IPS-NIHi7 (cell line): ENCODE data around the gene DIS3L2.
"Not testable (repeated sequence)": the region's sequence is repeated elsewhere in the genome, so short reads cannot be mapped to it uniquely, and the experiment has no call there.

ENCODE experiments used
- DNase-seq: peaks from one replicate; pipeline ENCODE4 v3.0.0; 2012; ENCODE audit warnings: mixed read lengths; ENCODE audit errors: extremely low spot score

Gene DIS3L2

GRCh38 chr2:232345251-232345650 lies 383.7 kb downstream of the DIS3L2 start:
- DNase-seq, result no peak

DNA sequence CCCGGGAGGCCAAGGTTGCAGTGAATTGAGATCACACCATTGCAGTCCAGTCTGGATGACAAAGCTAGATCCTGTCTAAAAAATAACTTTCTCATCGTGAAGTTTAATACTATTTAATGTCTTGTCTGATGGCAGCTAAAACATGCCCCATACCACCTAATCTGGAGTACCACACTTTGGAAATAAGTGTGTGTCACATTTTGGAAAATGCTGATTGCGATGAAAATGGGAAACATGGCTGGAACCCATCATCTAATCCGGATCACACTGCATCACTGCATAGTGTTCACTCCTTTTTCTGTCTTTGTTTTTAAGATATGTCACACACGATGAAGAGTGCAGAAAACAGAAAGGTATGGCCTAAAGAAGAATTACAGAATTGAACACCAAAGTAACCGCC lies 385.9 kb downstream of the DIS3L2 start:
- DNase-seq, result no peak

DNA sequence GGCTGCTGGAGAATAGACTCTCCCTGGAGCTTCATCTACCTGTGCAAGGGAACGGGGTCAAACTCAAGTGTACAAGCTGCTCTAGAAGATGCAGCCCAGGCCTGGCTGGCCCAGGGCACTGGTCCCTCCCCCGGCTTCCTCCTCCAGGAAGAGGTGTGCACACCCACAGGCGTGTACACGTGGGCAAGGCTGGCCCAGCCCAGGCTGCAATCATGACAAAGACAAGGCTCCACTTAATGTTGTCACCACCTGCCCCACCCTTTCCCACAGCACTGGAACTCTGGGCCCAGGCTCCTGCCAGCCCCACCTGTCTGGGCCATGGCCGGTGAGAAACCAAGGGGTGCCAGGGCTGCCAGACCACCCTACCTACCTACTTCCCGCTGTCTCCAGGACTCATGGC lies 387.4 kb downstream of the DIS3L2 start:
- DNase-seq, result no peak

GRCh38 chr2:232349546-232349945 lies 388.0 kb downstream of the DIS3L2 start:
- DNase-seq, result no peak

GRCh38 chr2:232349946-232350635 lies 388.6 kb downstream of the DIS3L2 start:
- no peak for DNase-seq

- no peak for DNase-seq
Measured at GRCh38 chr2:232350804-232351685, 389.5 kb downstream of the DIS3L2 start.

DNA sequence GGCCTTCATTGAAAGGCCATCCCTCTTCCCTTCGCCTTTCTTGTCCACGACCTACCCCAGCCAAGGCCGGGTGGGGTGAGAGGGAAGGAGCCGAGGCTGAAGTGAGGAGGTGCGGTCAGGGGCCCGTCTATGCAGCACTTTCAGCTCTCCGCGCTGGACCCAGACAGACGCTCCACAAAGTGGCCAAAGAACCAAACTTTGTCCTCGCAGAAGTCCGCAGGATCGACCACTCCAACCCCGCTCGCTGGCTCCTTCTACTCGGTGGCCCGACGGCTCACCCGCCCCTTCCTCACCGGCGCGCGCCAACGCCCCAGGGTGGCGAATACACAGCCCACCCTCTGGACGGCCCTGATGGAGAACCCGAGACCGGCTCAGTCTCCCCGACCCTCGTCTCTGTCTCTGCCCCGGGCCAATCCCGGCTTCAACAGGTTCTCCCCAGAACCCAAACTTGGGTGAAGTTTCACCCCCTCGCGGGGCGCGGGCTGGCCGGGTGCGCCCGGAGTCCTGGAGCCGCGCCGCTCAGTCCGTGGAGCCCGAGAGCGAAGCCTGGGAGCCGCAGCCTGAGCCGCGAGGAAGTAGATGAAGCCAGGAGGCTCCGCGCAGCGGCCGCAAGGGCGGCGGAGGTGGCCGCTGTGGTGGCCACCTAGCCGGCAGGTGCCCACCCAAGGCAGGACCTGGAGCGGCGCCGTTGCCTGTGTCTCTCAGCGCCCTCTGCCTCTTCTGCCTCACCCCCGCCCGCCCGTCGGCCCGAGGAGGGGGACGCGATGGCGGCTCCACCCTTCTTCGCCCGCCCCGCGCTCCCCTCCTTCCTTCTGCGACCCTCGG lies 390.4 kb downstream of the DIS3L2 start:
- no peak for DNase-seq

DNA sequence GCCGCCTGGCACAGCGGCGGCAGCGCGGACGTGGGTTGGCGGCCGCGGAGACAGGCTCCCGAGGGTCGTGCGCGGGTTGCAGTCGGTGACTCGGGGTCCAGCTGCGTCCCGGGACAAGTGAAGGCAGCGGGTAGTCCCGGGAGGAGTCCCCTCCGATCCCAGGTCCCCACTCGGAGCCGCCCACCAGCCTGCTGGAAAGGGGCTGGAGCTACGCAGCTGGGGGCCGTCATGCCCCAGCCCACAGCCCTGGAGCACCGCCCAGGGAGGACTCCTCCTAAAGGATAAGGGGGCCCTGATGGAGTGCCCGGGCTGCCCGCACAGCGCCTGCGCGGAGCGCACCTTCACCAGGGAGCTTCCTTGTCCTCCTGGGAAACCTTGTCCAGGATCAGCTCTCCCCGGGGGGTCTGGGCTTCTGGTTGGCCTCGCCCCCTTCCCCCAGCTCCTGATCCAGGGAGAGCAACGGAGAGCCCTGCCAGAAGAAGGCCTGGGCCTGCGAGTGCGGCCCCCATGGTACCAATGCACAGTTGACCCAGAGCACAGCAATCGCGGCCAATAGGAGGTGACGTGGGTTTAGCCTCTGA lies 391.1 kb downstream of the DIS3L2 start:
- DNase-seq, result no peak

GRCh38 chr2:232353096-232353495 lies 391.6 kb downstream of the DIS3L2 start:
- no peak for DNase-seq

DNA sequence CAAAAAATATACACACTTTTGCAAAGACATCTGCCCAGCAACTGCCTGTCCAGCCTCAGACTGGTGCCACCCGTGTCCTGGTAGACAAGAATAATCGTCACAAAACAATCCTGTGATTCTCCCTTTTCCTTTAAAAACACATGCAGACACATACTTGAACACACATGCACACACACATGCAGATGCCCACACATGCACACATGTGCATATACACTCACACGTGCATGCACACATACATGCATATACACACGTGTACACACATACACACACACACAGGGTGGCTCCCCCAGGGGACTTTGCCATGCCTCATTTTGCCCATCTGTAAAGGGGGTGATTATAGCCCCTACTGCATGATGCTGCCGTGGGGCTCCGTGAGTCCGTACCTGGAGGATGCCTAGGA lies 392.1 kb downstream of the DIS3L2 start:
- no peak for DNase-seq

DNA sequence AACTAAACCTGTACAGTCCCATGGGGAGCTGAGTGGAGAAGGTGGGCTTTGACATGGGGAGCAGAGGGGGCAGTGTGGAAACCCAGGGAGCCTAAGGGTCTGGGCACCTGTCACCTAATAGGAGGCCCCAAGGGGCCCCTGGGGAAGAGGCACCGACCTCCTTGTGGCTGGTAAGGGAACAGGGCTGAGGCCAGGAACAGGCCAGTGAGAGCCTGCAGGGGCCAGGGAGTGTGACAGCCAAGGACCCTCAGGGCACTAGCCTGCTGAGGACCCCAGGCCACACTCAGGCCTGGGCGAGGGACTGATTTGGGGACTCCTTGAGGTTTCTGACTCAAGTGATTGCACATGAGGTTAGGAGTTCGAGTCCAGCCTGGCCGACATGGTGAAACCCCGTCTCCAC lies 392.6 kb downstream of the DIS3L2 start:
- DNase-seq, result no peak

DNA sequence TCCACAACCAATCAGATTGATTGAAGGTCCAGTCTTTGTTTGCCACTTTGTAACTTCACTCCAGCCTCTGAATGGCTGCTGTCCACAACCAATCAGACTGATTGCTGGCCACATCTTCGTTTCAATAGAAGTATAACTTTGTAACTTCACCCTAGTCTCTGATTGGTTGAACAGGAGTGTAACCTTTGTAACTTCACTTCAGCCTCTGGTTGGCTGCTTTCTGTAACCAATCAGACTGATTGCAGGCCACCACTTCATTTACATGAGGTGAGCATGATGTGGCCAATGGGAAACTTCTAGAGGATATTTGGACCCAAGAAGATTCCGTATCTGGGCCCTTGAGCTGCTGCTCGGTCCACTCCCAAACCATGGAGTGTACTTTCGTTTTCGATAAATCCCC lies 400.1 kb downstream of the DIS3L2 start:
- no peak for DNase-seq

DNA sequence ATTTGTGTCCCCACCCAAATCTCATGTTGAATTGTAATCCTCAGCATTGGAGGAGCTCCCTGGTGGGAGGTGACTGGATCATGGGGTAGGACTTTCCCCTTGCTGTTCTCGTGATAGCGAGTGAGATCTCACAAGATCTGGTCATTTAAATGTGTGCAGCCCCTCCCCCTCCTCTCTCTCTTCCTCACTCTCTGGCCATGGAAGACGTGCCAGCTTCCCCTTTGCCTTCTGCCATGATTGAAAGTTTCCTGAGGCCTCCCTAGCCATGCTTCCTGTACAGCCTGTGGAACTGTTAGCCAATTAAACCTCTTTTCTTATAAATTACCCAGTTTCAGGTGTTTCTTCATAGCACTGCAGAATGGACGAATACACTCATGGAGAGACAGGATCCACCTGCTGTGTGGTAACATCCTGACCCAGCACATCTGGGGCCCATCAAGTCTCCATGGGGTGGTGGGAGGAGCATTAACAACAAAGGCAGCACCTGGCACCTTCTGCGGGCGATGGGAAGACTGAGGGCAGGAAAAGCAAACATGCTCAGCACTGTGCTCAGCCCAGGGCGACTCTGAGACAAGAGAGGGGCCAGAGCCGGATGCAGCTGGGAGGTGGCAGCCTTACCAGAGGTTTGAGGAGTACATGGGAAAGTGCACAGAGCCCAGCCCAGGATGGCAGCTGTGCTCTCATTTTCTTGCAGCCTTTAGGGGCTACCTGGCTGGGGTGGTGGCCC lies 400.8 kb downstream of the DIS3L2 start:
- DNase-seq, result no peak

DNA sequence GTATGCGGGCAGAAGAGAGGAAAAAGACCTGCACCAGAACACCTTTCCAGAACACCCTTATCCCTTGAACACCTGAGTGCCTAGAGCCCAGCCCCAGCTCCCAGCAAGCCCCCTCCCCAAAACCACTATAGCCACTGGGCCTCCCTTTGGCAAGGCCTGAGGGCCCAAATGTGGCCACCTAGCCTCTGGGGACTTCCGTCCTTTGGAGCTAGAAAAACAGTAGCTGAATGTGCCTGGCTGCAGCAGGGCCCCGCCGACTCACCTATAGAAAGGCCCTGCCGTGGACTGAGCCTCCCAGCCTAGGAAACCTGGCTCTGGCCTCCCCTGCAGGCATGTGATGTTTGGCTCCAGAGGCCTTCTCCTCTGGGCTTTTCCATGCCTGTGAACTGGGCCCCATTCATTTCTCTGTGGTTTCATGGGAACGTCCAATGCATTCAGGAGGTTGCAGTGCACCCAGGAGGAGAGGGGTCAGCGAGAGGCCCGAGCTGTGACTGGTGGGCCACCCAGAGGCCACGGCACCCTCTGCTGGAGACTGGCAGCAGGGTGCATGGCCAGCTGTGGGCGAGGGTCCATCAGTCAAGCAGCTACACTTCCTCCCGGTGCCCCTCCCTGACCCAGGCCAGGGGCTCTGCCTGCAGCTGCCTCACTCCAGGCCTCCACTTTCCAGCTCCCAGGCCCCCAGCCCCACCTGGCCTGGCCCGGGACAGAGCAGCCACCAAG lies 401.7 kb downstream of the DIS3L2 start:
- not testable (repeated sequence) for DNase-seq

GRCh38 chr2:232363784-232364615 lies 402.5 kb downstream of the DIS3L2 start:
- DNase-seq, result no peak

DNA sequence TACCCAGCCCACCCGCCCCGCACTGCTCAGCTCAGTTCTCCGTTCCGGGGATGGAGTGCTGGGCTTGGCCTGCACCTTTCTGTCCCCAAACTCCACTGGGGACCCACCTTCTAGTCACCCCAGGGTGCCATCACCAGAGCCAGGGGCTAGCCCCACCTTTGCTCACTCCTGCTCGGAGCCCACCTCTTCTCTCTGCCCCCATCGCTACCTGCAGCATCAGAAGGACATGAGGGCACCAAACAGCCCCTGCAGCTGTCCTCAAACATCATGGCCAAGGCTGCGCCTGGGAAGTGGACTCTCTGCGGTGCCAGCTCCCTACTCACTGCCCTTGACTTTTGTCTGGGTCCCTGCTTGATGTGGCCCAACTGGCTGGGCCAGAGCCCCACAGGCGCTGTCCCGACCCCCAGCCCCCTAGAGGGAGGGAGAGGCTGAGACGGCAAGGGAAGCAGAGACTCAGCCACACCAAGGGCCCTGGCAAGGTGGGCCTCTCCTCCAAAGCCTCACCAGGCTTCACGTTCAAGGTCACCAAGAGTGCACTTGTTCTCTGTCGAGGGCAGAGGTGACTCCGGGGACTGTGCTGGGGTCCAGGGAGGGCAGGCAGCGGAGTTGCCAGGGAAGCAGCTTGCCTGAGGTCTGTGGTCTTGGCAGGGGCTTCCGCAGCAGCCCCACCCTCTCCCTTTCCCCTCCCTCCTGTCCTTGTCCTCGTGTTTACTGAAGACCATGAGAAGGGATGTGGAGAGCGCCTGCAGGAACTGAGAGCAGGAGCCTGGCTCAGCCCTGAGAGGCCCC lies 403.5 kb downstream of the DIS3L2 start:
- DNase-seq, result not testable (repeated sequence)

DNA sequence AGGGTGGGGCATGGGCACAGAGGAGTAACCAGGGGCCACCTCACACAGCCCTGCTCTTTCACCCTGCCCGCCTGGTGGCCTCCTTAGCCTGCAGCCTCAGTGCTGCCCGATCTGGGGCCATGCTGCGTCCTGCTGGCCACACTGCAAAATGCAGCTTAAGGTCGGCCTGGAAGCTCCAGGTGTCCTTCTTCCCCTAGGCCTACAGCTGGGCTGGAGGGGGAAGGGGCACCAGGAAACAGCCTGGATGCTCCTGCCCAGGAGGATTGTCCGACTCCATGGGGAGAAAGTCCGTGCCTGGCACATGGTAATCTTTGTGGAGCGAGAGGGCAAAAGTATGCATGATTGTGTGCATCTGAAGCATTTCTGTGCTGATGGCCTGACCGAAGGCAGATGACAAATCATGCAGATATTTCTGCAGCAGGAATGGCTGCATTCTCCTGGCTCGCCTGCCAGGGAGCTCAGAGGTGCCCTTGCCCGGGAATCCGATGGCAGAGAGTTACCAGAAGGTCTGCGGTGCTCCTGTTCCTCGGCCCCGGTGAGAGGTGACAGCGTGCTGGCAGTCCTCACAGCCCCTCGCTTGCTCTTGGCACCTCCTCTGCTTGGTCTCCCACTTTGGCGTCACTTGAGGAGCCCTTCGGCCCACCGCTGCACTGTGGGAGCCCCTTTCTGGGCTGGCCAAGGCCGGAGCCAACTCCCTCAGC lies 404.3 kb downstream of the DIS3L2 start:
- DNase-seq, result peak; percentile 79

GRCh38 chr2:232366461-232366860 lies 404.9 kb downstream of the DIS3L2 start:
- DNase-seq, result not testable (repeated sequence)
